IMR-90 (cell line): ENCODE measurements around the gene CLTCL1. TPM values are rescaled to one million over a fixed set of nuclear protein-coding genes. Genes with fewer than 3 reads are reported as not detected.

ENCODE experiments used
- ATAC-seq: fragments of 200-7000 bp; cut with Tn5 transposase; 2 replicates; pipeline ENCODE4 v1.9.1; 2020; ENCODE audit warnings: low read depth, mild to moderate bottlenecking, moderate library complexity
- BruUV-seq: library from RNA; stranded (reverse); fragments of 400-500 nt; replicated peaks from 2 replicates; lab custom pipeline; 2021; lab: Mats Ljungman, UMichigan
- CTCF ChIA-PET: fragments of 300-600 bp; formaldehyde crosslinking; extraction: SDS; loops from one replicate; lab custom pipeline; 2021; ENCODE audit warnings: antibody characterized with exemption; lab: Yijun Ruan, JAX
- POLR2A ChIA-PET: fragments of 300-600 bp; sonication (Branson Sonifier 250); formaldehyde crosslinking; loops from one replicate; lab custom pipeline; 2022; ENCODE audit warnings: antibody characterized with exemption; ENCODE audit not compliant: unreplicated experiment; lab: Charles Lee
- DNase-seq: peaks from one replicate; pipeline ENCODE4 v3.0.0; 2013
- H2AFZ ChIP-seq: replicated peaks from 2 replicates; pipeline ENCODE3; 2013; ENCODE audit warnings: low read length, mild to moderate bottlenecking; ENCODE audit not compliant: poor library complexity
- H2AK5ac ChIP-seq: 2 replicates; pipeline ENCODE4 v1.6.1; 2013; ENCODE audit warnings: low read depth, low read length, inconsistent platforms
- H2AK9ac ChIP-seq: replicated peaks from 2 replicates; pipeline ENCODE3; 2013; ENCODE audit warnings: mild to moderate bottlenecking, low read depth, low read length, moderate library complexity; ENCODE audit not compliant: poor library complexity
- H2BK120ac ChIP-seq: 2 replicates; pipeline ENCODE4 v1.6.1; 2013; ENCODE audit warnings: low read depth, low read length, inconsistent platforms
- H2BK15ac ChIP-seq: 3 replicates; pipeline ENCODE4 v1.6.1; 2013; ENCODE audit warnings: low read depth, low read length, inconsistent platforms
- H2BK20ac ChIP-seq: 2 replicates; pipeline ENCODE4 v1.6.1; 2013; ENCODE audit warnings: low read depth, mild to moderate bottlenecking, inconsistent platforms, low read length, moderate library complexity
- H2BK5ac ChIP-seq: 2 replicates; pipeline ENCODE4 v1.6.1; 2013; ENCODE audit warnings: mild to moderate bottlenecking, low read depth, low read length, inconsistent platforms; ENCODE audit not compliant: poor library complexity, severe bottlenecking
- H3K14ac ChIP-seq: replicated peaks from 2 replicates; pipeline ENCODE4 v1.6.1; 2013; ENCODE audit warnings: low read depth, low read length, inconsistent platforms
- H3K18ac ChIP-seq: 2 replicates; pipeline ENCODE4 v1.6.1; 2013; ENCODE audit warnings: low read depth, low read length, control low read depth
- H3K23ac ChIP-seq: 2 replicates; pipeline ENCODE4 v1.6.1; 2013; ENCODE audit warnings: low read depth, low read length, inconsistent platforms
- H3K27ac ChIP-seq: 2 replicates; pipeline ENCODE4 v1.5.1; 2013; ENCODE audit warnings: mild to moderate bottlenecking, control low read depth, low read length; ENCODE audit not compliant: insufficient read depth
- H3K27me3 ChIP-seq: 2 replicates; pipeline ENCODE4 v1.6.1; 2013; ENCODE audit warnings: low read length; ENCODE audit not compliant: control insufficient read depth, insufficient read depth
- H3K36me3 ChIP-seq: 2 replicates; pipeline ENCODE4 v1.6.1; 2013; ENCODE audit warnings: low read length, mixed read lengths; ENCODE audit not compliant: control insufficient read depth, insufficient read depth
- H3K4ac ChIP-seq: 2 replicates; pipeline ENCODE4 v1.6.1; 2013; ENCODE audit warnings: low read depth, low read length, inconsistent platforms
- H3K4me1 ChIP-seq: 2 replicates; pipeline ENCODE4 v1.6.1; 2013; ENCODE audit warnings: low read length, mixed read lengths; ENCODE audit not compliant: control insufficient read depth, insufficient read depth
- H3K4me2 ChIP-seq: 2 replicates; pipeline ENCODE4 v1.6.1; 2013; ENCODE audit warnings: low read depth, mild to moderate bottlenecking, control low read depth, low read length, moderate library complexity
- H3K4me3 ChIP-seq: 2 replicates; pipeline ENCODE4 v1.5.1; 2013; ENCODE audit warnings: low read depth, mild to moderate bottlenecking, control low read depth, low read length, moderate library complexity; ENCODE audit not compliant: insufficient read depth
- H3K56ac ChIP-seq: 2 replicates; pipeline ENCODE4 v1.6.1; 2013; ENCODE audit warnings: low read length, inconsistent platforms; ENCODE audit not compliant: insufficient read depth; ENCODE audit errors: extremely low read depth
- H3K79me1 ChIP-seq, 2 experiments: 2 replicates each; pipeline ENCODE4 v1.6.1; 2013; ENCODE audit warnings: low read length in 2 of 2, inconsistent platforms in 1 of 2, low read depth in 1 of 2
- H3K9ac ChIP-seq: 2 replicates; pipeline ENCODE4 v1.6.1; 2013; ENCODE audit warnings: low read depth, low read length, control low read depth
- H3K9me1 ChIP-seq: 2 replicates; pipeline ENCODE4 v1.6.1; 2013; ENCODE audit warnings: low read length, inconsistent platforms; ENCODE audit not compliant: insufficient read depth
- H3K9me3 ChIP-seq: 2 replicates; pipeline ENCODE4 v1.6.1; 2013; ENCODE audit warnings: low read length; ENCODE audit not compliant: control insufficient read depth, insufficient read depth
- H4K20me1 ChIP-seq: 2 replicates; pipeline ENCODE4 v1.6.1; 2013; ENCODE audit warnings: low read length, inconsistent platforms; ENCODE audit not compliant: insufficient read depth
- H4K5ac ChIP-seq: 2 replicates; pipeline ENCODE4 v1.6.1; 2013; ENCODE audit warnings: mild to moderate bottlenecking, low read depth, low read length, control low read depth
- H4K8ac ChIP-seq, 2 experiments: 2 replicates each; pipeline ENCODE4 v1.6.1; 2013; ENCODE audit warnings: low read depth in 2 of 2, low read length in 2 of 2, control low read depth in 1 of 2, inconsistent platforms in 1 of 2
- H4K91ac ChIP-seq: 2 replicates; pipeline ENCODE4 v1.6.1; 2013; ENCODE audit warnings: low read depth, low read length, inconsistent platforms; ENCODE audit not compliant: insufficient read depth
- BHLHE40 ChIP-seq: fragments of 150-350 bp; IDR thresholded peaks from 2 replicates; pipeline ENCODE4 v1.6.1; 2016; ENCODE audit warnings: mild to moderate bottlenecking, low read depth, low read length
- MAFK ChIP-seq: IDR thresholded peaks from 2 replicates; pipeline ENCODE4 v1.6.1; 2012; ENCODE audit warnings: low read depth, low read length, improper control_type of control experiment
- RAD21 ChIP-seq: IDR thresholded peaks from 2 replicates; pipeline ENCODE4 v1.6.1; 2012; ENCODE audit warnings: low read length, improper control_type of control experiment
- WGBS, 2 experiments: methylation state at CpG; one replicate each; pipeline versions ENCODE4 v1.1.5 to v1.1.7; 2013; ENCODE audit warnings: missing lambda C conversion rate in 2 of 2; ENCODE audit not compliant: insufficient read length in 1 of 2; ENCODE audit errors: extremely low coverage in 2 of 2; 5-methylcytosine and 5-hydroxymethylcytosine counted together
- dilution Hi-C: fragments of 300-500 bp; cut with HindIII; formaldehyde crosslinking; loops from one replicate; pipeline ENCODE4 v1.14.3; 2018; ENCODE audit warnings: low sequenced_read_pairs; ENCODE audit not compliant: unreplicated experiment
- in situ Hi-C: fragments of 300-500 bp; cut with MboI; formaldehyde crosslinking; loops from 3 replicates; pipeline ENCODE4 v1.14.3; 2019; ENCODE audit warnings: low sequenced_read_pairs, inconsistent platforms, mixed read lengths
- intact Hi-C: fragments of 100-400 bp; cut with micrococcal nuclease; formaldehyde crosslinking; loops from 2 replicates; pipeline ENCODE4 v1.10.0; 2022
- polyA plus RNA-seq, 3 experiments: library from polyadenylated mRNA; depleted of rRNA; stranded (reverse); fragments of >200 nt; gene quantifications; 2 replicates each; pipeline ENCODE4 v1.2.3, GENCODE V29; 2012; ENCODE audit warnings: low replicate concordance in 1 of 3
- total RNA-seq: library from RNA; depleted of rRNA; stranded (reverse); fragments of >200 nt; gene quantifications from 2 replicates; pipeline ENCODE4 v1.2.3, GENCODE V29; 2012

Gene CLTCL1
- total and polyA plus RNA-seq, 2 of the 4 experiments (the other 2 are of a cell fraction), result 6.2 to 8.1 TPM

GRCh38 chr22:19271856-19272535 lies 19.5 kb downstream of the CLTCL1 start:
- no peak overlapping the region for H2BK20ac ChIP-seq
- H3K4ac ChIP-seq, result 0 out of 2 replicates have a peak overlapping the region, but pooled peaks have one; percentile 8
- no peak overlapping the region for H4K5ac ChIP-seq
- peaks cover 8% of the 10 kb centered on the region for H3K36me3 ChIP-seq
- H2AK5ac ChIP-seq, result no peak overlapping the region
- no peak overlapping the region for H3K27ac ChIP-seq
- ATAC-seq (peak; percentile 49), DNase-seq (peak; percentile 74)
- H2BK120ac ChIP-seq, result no peak overlapping the region
- intact Hi-C loops, result no loop called here
- no peak overlapping the region for H2AK9ac ChIP-seq
- H3K9me1 ChIP-seq, result peaks cover 3% of the 10 kb centered on the region; the same call in 1 of the 2 replicates
- no peak for TF ChIP-seq RAD21
- no peak for TF ChIP-seq MAFK
- peak; percentile 66; the same call in 1 of the 2 replicates for TF ChIP-seq BHLHE40
- ChIA-PET POLR2A (no interaction called here), CTCF (no interaction called here)
- H3K27me3 ChIP-seq, result no peaks in the 10 kb centered on the region
- peaks cover 4% of the 10 kb centered on the region; the same call in 1 of the 2 replicates for H4K20me1 ChIP-seq
- in situ Hi-C loops, result no loop called here
- H4K8ac ChIP-seq, result no peak overlapping the region
- H3K4me1 ChIP-seq, result peaks cover 7% of the 10 kb centered on the region; the same call in 1 of the 2 replicates
- no peak overlapping the region for H3K56ac ChIP-seq
- WGBS, 2 experiments, result 80% methylated on average over 1 of the region's 10 CpGs; no CpG with 5 or more reads in 1 of the 2 experiments
- no peak overlapping the region for H3K23ac ChIP-seq
- H3K4me3 ChIP-seq, result no peak overlapping the region
- no TSS peak for BruUV-seq
- H3K4me2 ChIP-seq, result peak overlapping the region; percentile 16; the same call in 1 of the 2 replicates
- dilution Hi-C loops, result no loop called here
- no peak overlapping the region for H2BK15ac ChIP-seq
- H2BK5ac ChIP-seq, result peak overlapping the region; percentile 8
- peaks cover 14 to 24% of the 10 kb centered on the region in 2 experiments; a peak in 3 of 4 replicates for H3K79me1 ChIP-seq
- no peak overlapping the region for H3K14ac ChIP-seq
- no peak overlapping the region for H4K91ac ChIP-seq
- no peak overlapping the region for H2AFZ ChIP-seq
- H3K18ac ChIP-seq, result no peak overlapping the region
- no peak overlapping the region for H3K9ac ChIP-seq
- H3K9me3 ChIP-seq, result no peaks in the 10 kb centered on the region
